ENCODE results near the gene TTC39C. TPM values are rescaled to one million over a fixed set of nuclear protein-coding genes. Genes with fewer than 3 reads are reported as not detected.

Gene TTC39C
- total and polyA plus RNA-seq, 2 donors (not counting 3 experiments of a cell fraction or from before 2014, with no cell fraction given): 0.61 to 6.2 TPM

DNA sequence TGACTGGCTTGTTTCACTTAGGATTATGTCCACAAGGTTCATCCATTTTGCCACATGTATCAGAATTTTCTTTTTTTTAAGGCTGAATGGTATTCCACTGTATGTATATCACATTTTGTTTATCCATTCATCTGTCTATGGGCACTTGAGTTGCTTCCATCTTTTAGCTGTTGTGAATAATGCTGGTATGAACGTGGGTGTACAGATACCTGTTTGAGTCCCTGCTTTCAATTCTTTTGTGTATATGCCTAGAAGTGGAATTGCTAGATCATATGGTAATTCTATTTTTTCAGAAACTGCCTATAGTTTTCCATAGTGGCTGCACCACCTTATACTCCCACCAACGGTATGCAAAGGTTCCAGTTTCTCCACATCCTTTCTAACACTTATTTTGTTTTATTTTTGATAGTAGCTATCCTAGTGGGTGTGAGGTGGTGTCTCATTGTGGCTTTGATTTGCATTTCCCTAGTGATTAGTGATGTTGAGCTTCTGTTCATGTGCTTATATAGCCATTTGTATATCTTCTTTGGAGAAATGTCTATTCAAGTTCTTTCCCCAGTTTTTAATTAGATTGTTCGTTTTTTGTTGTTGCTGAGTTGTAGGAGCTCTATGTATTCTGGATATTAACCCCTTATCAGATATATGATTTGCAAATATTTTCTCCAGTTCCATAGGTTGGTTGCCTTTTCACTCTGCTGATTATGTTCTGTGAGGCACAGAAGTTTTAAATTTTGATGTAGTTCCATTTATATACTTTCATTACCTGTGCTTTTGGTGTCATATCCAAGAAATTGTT, 40.7 kb downstream of the TTC39C start:
- Histone ChIP-seq H3K79me2 (ENCODE audit: control insufficient read depth, insufficient read depth, low read length) (no peaks in the 10 kb centered on the region), H3K36me3 (ENCODE audit: control insufficient read depth in 2 of 2, extremely low read depth in 1 of 2, insufficient read depth in 2 of 2, low read length in 2 of 2) (no peaks in the 10 kb centered on the region), H3K9me1 (replicated peaks; ENCODE audit: control insufficient read depth, extremely low read depth, insufficient read depth, low read length) (no peaks in the 10 kb centered on the region), H2AFZ (ENCODE audit: low read depth, low read length) (no peak overlapping the region), H3K9ac (replicated peaks; ENCODE audit: extremely low read depth, insufficient read depth, low read length) (no peak overlapping the region), H3K4me3 (replicated peaks in 1 of 3; ENCODE audit: insufficient read depth in 1 of 3, low read depth in 1 of 3, low read length in 3 of 3) (no peak overlapping the region), H3K27me3 (ENCODE audit: control insufficient read depth in 2 of 2, insufficient read depth in 2 of 2, low read length in 2 of 2) (no peaks in the 10 kb centered on the region), H3K4me2 (ENCODE audit: insufficient read depth, low read length) (no peak overlapping the region), H3K9me3 (replicated peaks; ENCODE audit: control insufficient read depth, insufficient read depth, low read length) (no peaks in the 10 kb centered on the region), H3K27ac (ENCODE audit: insufficient read depth, low read depth, low read length) (no peak overlapping the region), H3K4me1 (ENCODE audit: control insufficient read depth, extremely low read depth, insufficient read depth, low read length) (no peaks in the 10 kb centered on the region), H4K20me1 (replicated peaks; ENCODE audit: control insufficient read depth, extremely low read depth, insufficient read depth, low read length) (no peaks in the 10 kb centered on the region)
- DNase-seq (ENCODE audit: low read depth, low spot score): no peak
- dilution Hi-C loops (cut with MboI; ENCODE audit: extremely low pct_ligation_motif_present, low sequenced_read_pairs) (no loop called here), intact Hi-C loops (cut with micrococcal nuclease) (no loop called here)
- TF ChIP-seq POLR2AphosphoS5 (IDR thresholded peaks at IDR 0.05; ENCODE audit: insufficient read depth, low read depth, low read length): no peak
- TF ChIP-seq MYC (IDR thresholded peaks at IDR 0.05; ENCODE audit: low read depth, low read length): no peak
- no peak for TF ChIP-seq EZH2 (IDR thresholded peaks at IDR 0.05; ENCODE audit: borderline replicate concordance, low read depth, low read length, severe bottlenecking)
- no peak for TF ChIP-seq JUN (IDR thresholded peaks at IDR 0.05; ENCODE audit: borderline replicate concordance, insufficient read depth, insufficient read length, low read depth)
- TF ChIP-seq GATA2 (IDR thresholded peaks at IDR 0.05; ENCODE audit: insufficient read depth, insufficient read length, low read depth, low read length): no peak
- TF ChIP-seq CTCF (IDR thresholded peaks at IDR 0.05; ENCODE audit: extremely low read depth in 1 of 2, insufficient read depth in 1 of 2, low read depth in 1 of 2, low read length in 2 of 2): no peak
- no peak for TF ChIP-seq POLR2A (IDR thresholded peaks at IDR 0.05; ENCODE audit: low read depth, low read length)
- TF ChIP-seq FOS (IDR thresholded peaks at IDR 0.05; ENCODE audit: borderline replicate concordance, insufficient read depth, low read length): no peak
- TF ChIP-seq MAX (IDR thresholded peaks at IDR 0.05; ENCODE audit: insufficient read depth, insufficient read length): no peak
- CTCF ChIA-PET: interaction anchor here (1.6 kb wide), 1 partner anchor 14 kb away, joined by 3 read pairs; no protein-coding TSS in a partner anchor
- no TSS peak for BruUV-seq (replicated peaks)
- POLR2A ChIA-PET: no interaction called here
- no peak for FAIRE-seq
